HCT116 (cell line): ENCODE measurements around the gene CCDC192. TPM values are rescaled to one million over a fixed set of nuclear protein-coding genes. Genes with fewer than 3 reads are reported as not detected.

Experiments
- ATAC-seq: fragments of 200-7000 bp; cut with Tn5 transposase; 2 replicates; pipeline ENCODE4 v1.9.1; 2020; ENCODE audit warnings: mild to moderate bottlenecking, moderate library complexity
- BruUV-seq: library from RNA; stranded (reverse); fragments of 400-500 nt; replicated peaks from 2 replicates; lab custom pipeline; 2021; lab: Mats Ljungman, UMichigan
- CTCF ChIA-PET: fragments of 300-600 bp; sonication (Branson Sonifier 250); formaldehyde crosslinking; loops from one replicate; lab custom pipeline; 2021; ENCODE audit warnings: antibody characterized with exemption; lab: Charles Lee
- POLR2A ChIA-PET: fragments of 300-600, 350-600 bp; sonication (Branson Sonifier 250); formaldehyde crosslinking; loops from one replicate; lab custom pipeline; 2021; ENCODE audit warnings: antibody characterized with exemption; lab: Charles Lee
- RAD21 ChIA-PET, 2 experiments: fragments of 300-600 bp; sonication (Branson Sonifier 250); formaldehyde crosslinking; loops; one replicate each; lab custom pipeline; 2023; ENCODE audit warnings: low total read pairs in 2 of 2; ENCODE audit not compliant: uncharacterized antibody in 2 of 2, unreplicated experiment in 2 of 2, low non-redundant PET in 1 of 2; lab: Charles Lee
- DNase-seq: peaks from one replicate; pipeline ENCODE4 v3.0.0-alpha.2; 2010; ENCODE audit warnings: low read depth, low spot score
- H2AFZ ChIP-seq: fragments of 200-600 bp; shearing (Covaris generic), sonication (generic); 2 replicates; pipeline ENCODE4 v1.6.1; 2017; ENCODE audit warnings: low read depth, mixed run types, mixed read lengths, antibody characterized with exemption, low read length; ENCODE audit not compliant: poor library complexity, severe bottlenecking
- H3K27ac ChIP-seq: 2 replicates; pipeline ENCODE4 v1.5.1; 2012; ENCODE audit warnings: low read depth, low read length
- H3K27me3 ChIP-seq: fragments of 200-600 bp; sonication (generic); 2 replicates; pipeline ENCODE4 v1.6.1; 2016; ENCODE audit warnings: mixed run types, low read length, mixed read lengths; ENCODE audit not compliant: insufficient read depth
- H3K36me3 ChIP-seq, 2 experiments: fragments of 200-500 bp in 1 of 2; fragments of 200-600 bp in 1 of 2; sonication (Bioruptor generic) in 1 of 2; sonication (generic) in 1 of 2; 2 replicates each; pipeline versions ENCODE4 v1.5.1 to v1.6.1; 2014 to 2016; ENCODE audit warnings: low read length in 2 of 2, inconsistent platforms in 1 of 2, mixed read lengths in 1 of 2, mixed run types in 1 of 2; ENCODE audit not compliant: insufficient read depth in 2 of 2, control insufficient read depth in 1 of 2
- H3K4me1 ChIP-seq, 2 experiments: fragments of 200-600 bp in 1 of 2; sonication (generic) in 1 of 2; 2 replicates each; pipeline versions ENCODE4 v1.5.1 to v1.6.1; 2012 to 2017; ENCODE audit warnings: low read length in 2 of 2, inconsistent platforms in 1 of 2, mild to moderate bottlenecking in 1 of 2, mixed read lengths in 1 of 2, mixed run types in 1 of 2, moderate library complexity in 1 of 2; ENCODE audit not compliant: insufficient read depth in 2 of 2, control insufficient read depth in 1 of 2
- H3K4me2 ChIP-seq: fragments of 200-600 bp; sonication (generic); 2 replicates; pipeline ENCODE4 v1.6.1; 2017; ENCODE audit warnings: mixed run types, low read length, mixed read lengths
- H3K4me3 ChIP-seq, 2 experiments: fragments of 200-600 bp in 1 of 2; sonication (generic) in 1 of 2; replicated peaks in 1 of 2; 2 replicates each; pipeline ENCODE4 v1.5.1; 2011 to 2016; ENCODE audit warnings: low read length in 2 of 2, control low read depth in 1 of 2, low read depth in 1 of 2, mild to moderate bottlenecking in 1 of 2, mixed read lengths in 1 of 2, mixed run types in 1 of 2
- H3K79me2 ChIP-seq: fragments of 200-600 bp; sonication (generic); 2 replicates; pipeline ENCODE4 v1.6.1; 2017; ENCODE audit warnings: mild to moderate bottlenecking, mixed run types, low read length, moderate library complexity, mixed read lengths; ENCODE audit not compliant: insufficient read depth
- H3K9ac ChIP-seq: fragments of 200-600 bp; sonication (generic); 2 replicates; pipeline ENCODE4 v1.6.1; 2016; ENCODE audit warnings: low read length, mixed read lengths
- H3K9me2 ChIP-seq: fragments of 200-600 bp; sonication (generic), shearing (Covaris generic); 2 replicates; pipeline ENCODE4 v1.6.1; 2017; ENCODE audit warnings: mixed run types, mild to moderate bottlenecking, moderate library complexity; ENCODE audit not compliant: insufficient read depth
- H3K9me3 ChIP-seq, 2 experiments: fragments of 200-500 bp in 1 of 2; fragments of 200-600 bp in 1 of 2; sonication (Bioruptor generic) in 1 of 2; sonication (generic) in 1 of 2; 2 replicates each; pipeline ENCODE4 v1.6.1; 2014 to 2017; ENCODE audit warnings: low read length in 2 of 2, mixed read lengths in 2 of 2, inconsistent platforms in 1 of 2, low read depth in 1 of 2, mild to moderate bottlenecking in 1 of 2, mixed run types in 1 of 2, moderate library complexity in 1 of 2; ENCODE audit not compliant: control insufficient read depth in 1 of 2, insufficient read depth in 1 of 2
- H4K20me1 ChIP-seq: fragments of 200-600 bp; sonication (generic), shearing (Covaris generic); 2 replicates; pipeline ENCODE4 v1.6.1; 2017; ENCODE audit warnings: mixed run types, mild to moderate bottlenecking, moderate library complexity; ENCODE audit not compliant: insufficient read depth
- CEBPB ChIP-seq: IDR thresholded peaks from 2 replicates; pipeline ENCODE4 v1.6.1; 2012; ENCODE audit warnings: low read depth
- SP1 ChIP-seq: IDR thresholded peaks from 2 replicates; pipeline ENCODE4 v1.6.1; 2012; ENCODE audit warnings: low read depth
- SRF ChIP-seq: IDR thresholded peaks from 2 replicates; pipeline ENCODE4 v1.6.1; 2012; ENCODE audit warnings: low read depth
- TCF7L2 ChIP-seq: IDR thresholded peaks from 2 replicates; pipeline ENCODE4 v1.7.0; 2011; ENCODE audit warnings: borderline replicate concordance, inconsistent platforms; ENCODE audit not compliant: insufficient read depth, insufficient read length; ENCODE audit errors: extremely low read depth
- YY1 ChIP-seq: IDR thresholded peaks from 2 replicates; pipeline ENCODE4 v1.6.1; 2011; ENCODE audit warnings: low read length, low read depth, moderate library complexity, mild to moderate bottlenecking; ENCODE audit not compliant: insufficient replicate concordance; ENCODE audit errors: extremely low read depth
- intact Hi-C: fragments of 100-400 bp; cut with micrococcal nuclease; formaldehyde crosslinking; loops from 2 replicates; pipeline ENCODE4 v1.10.0; 2022
- total RNA-seq: library from RNA; stranded (reverse); gene quantifications from one replicate; pipeline ENCODE4 v1.2.1, GENCODE V29; 2021; ENCODE audit not compliant: unreplicated experiment
- TF ChIP-seq, protein P1 (sequence below): IDR thresholded peaks from 2 replicates; pipeline ENCODE4 v1.6.1; 2012
- TF ChIP-seq, protein P2 (sequence below): IDR thresholded peaks from 2 replicates; pipeline ENCODE4 v1.6.1; 2012
- TF ChIP-seq, protein P3 (sequence below): IDR thresholded peaks from 2 replicates; pipeline ENCODE4 v1.6.1; 2011; ENCODE audit warnings: mild to moderate bottlenecking, low read length, moderate library complexity; ENCODE audit not compliant: insufficient replicate concordance; ENCODE audit errors: extremely low read depth

The CCDC192 gene
- total RNA-seq, 1 experiment from 2014 or later, result not detected

- Histone ChIP-seq H4K20me1 (no peaks in the 10 kb centered on the region), H3K79me2 (no peaks in the 10 kb centered on the region), H2AFZ (no peak overlapping the region), H3K9me3 (no peaks in the 10 kb centered on the region), H3K27me3 (no peaks in the 10 kb centered on the region), H3K9me2 (no peaks in the 10 kb centered on the region), H3K36me3 (no peaks in the 10 kb centered on the region), H3K27ac (no peak overlapping the region), H3K4me3 (no peak overlapping the region), H3K9ac (no peak overlapping the region), H3K4me1 (no peaks in the 10 kb centered on the region), H3K4me2 (no peak overlapping the region)
- ATAC-seq (no peak), DNase-seq (no peak)
- intact Hi-C loops, result no loop called here
- POLR2A ChIA-PET, result no interaction called here
- TF ChIP-seq, protein P1, sequence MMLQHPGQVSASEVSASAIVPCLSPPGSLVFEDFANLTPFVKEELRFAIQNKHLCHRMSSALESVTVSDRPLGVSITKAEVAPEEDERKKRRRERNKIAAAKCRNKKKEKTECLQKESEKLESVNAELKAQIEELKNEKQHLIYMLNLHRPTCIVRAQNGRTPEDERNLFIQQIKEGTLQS, result no peak
- TF ChIP-seq SRF (no peak), YY1 (no peak), SP1 (no peak), TCF7L2 (no peak), CEBPB (no peak)
- TF ChIP-seq, protein P2, sequence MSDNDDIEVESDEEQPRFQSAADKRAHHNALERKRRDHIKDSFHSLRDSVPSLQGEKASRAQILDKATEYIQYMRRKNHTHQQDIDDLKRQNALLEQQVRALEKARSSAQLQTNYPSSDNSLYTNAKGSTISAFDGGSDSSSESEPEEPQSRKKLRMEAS, result no peak
- TF ChIP-seq, protein P3, sequence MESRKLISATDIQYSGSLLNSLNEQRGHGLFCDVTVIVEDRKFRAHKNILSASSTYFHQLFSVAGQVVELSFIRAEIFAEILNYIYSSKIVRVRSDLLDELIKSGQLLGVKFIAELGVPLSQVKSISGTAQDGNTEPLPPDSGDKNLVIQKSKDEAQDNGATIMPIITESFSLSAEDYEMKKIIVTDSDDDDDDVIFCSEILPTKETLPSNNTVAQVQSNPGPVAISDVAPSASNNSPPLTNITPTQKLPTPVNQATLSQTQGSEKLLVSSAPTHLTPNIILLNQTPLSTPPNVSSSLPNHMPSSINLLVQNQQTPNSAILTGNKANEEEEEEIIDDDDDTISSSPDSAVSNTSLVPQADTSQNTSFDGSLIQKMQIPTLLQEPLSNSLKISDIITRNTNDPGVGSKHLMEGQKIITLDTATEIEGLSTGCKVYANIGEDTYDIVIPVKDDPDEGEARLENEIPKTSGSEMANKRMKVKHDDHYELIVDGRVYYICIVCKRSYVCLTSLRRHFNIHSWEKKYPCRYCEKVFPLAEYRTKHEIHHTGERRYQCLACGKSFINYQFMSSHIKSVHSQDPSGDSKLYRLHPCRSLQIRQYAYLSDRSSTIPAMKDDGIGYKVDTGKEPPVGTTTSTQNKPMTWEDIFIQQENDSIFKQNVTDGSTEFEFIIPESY, result no peak
- RAD21 ChIA-PET, result no interaction called here
- BruUV-seq, result no TSS peak
- CTCF ChIA-PET, result no interaction called here
Measured at GRCh38 chr5:127766676-127767335, 63.6 kb downstream of the CCDC192 start.
